RPMI7951 (cell line): Measurements from ENCODE around the gene VEGFA. TPM values are rescaled to one million over a fixed set of nuclear protein-coding genes. Genes with fewer than 3 reads are reported as not detected.

ENCODE experiments used
- DNase-seq: peaks from one replicate; pipeline ENCODE4 v3.0.0-alpha.2; 2012; ENCODE audit warnings: low read depth
- total RNA-seq: library from RNA; depleted of rRNA; stranded (reverse); fragments of >200 nt; shearing (Covaris generic); gene quantifications from 2 replicates; pipeline ENCODE4 v1.2.3, GENCODE V29; 2014

Gene VEGFA
- total RNA-seq, 1 experiment from 2014 or later: 108 TPM

GRCh38 chr6:43738877-43739641, 31.0 kb upstream of the VEGFA start:
- DNase-seq: no peak

DNA sequence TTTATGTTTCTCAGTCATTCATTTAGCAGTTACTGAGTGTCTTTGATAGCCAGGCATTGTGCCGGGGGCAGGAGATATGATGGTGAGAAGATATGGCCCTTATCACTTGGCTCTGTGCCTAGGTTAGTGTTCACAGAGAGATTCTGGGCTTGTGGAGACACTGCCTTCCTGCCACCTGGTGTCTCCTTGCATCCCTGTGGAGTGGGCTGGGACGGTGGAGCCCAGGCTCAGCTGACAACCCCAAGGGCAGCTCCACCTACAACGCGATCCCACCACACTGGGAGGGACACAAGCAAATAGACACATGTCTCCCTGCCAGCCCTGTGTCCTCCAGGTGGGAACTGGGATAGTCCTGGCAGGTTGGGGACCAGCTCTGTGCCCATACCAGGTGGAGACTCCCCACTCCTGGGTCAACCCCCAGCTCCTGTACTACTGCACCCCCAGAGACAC, 30.3 kb upstream of the VEGFA start:
- no peak for DNase-seq

DNA sequence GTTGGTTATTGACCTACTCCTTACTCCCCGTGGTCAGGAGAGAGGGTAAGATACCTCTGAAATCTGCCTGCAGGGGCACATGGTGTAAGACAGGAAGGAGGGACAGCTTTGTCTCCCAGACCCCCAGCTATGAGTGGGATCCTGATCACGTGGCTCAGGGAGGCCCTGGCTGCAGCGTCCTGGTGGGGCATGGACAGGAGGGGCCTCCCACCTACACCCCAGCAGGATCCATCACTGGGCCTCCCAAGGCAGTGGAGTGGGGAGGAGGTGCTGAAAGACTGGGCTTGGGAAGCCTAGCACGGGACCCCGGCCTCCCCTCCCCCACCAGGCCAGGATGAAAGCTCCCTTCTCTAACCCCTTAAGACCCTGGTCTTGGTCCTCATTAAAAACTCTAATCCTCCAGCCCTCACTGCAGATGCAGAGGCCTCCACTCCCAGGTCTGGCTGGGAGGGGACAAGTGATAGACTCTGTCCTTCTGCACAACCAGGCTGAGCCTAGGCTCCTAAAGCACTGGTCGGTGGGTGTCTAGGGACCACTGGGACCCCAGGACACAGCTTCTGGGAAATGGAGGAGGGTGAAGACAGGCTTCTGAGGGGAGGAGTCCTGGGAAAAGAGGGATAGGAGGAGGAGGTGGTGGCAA, 29.6 kb upstream of the VEGFA start:
- no peak for DNase-seq

- DNase-seq: no peak
Measured at GRCh38 chr6:43740961-43741764, 28.8 kb upstream of the VEGFA start.

DNA sequence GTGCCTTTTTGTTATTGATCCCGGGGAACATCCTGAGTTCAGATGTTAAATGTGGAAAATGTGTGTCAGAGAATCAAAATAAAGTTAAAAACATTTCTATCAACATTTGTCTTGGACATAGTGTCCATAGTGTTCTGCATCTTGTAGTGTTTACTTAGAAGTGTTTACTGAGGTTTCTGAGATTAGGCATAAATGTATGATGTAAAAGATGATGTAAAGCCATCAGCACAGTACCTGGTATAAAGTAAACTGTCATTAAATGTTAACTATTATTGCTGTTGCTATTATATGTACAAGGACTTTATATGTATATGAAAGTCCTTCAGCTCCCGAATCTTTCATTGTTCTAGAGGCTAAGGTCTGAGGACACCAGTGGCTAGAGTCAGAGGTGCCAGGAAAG, 28.2 kb upstream of the VEGFA start:
- no peak for DNase-seq

- no peak for DNase-seq
Measured at GRCh38 chr6:43742285-43742684, 27.7 kb upstream of the VEGFA start.

GRCh38 chr6:43742931-43743632, 26.9 kb upstream of the VEGFA start:
- DNase-seq: no peak

DNA sequence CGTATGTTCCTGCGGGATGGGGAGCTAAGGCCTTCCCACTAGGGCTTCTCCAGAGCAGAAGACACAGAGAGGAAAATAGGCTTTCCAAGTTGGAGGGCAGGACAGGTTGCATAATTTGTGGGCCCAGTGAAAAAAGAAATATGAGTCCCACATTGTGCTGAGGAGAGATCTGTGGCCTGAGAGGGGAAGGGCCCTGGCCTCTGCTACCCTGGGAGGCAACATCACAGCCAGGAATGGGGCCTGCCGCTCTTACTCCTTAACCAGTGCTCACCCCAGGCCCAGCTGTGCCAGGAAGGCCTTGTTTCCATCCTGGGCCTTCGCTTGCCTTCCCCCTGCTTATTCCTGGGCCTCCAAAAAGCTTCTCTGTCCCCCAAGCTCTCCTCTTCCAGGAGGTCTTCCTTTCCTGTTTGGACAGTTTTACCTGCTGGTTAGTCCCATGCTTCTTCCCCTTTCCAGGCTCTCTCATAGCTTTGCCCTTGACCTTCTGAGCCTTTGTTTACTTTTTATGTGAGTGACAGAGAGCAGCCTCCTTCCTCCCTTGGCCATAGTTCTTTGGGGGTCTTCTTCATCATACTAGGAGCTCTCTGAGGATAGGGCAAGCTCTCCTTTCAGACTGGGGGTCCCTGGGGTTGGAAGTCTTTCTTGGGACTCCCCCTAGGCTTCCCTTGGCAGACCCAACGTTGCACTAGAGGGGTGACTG, 26.2 kb upstream of the VEGFA start:
- no peak for DNase-seq

GRCh38 chr6:43744491-43744890, 25.5 kb upstream of the VEGFA start:
- no peak for DNase-seq

DNA sequence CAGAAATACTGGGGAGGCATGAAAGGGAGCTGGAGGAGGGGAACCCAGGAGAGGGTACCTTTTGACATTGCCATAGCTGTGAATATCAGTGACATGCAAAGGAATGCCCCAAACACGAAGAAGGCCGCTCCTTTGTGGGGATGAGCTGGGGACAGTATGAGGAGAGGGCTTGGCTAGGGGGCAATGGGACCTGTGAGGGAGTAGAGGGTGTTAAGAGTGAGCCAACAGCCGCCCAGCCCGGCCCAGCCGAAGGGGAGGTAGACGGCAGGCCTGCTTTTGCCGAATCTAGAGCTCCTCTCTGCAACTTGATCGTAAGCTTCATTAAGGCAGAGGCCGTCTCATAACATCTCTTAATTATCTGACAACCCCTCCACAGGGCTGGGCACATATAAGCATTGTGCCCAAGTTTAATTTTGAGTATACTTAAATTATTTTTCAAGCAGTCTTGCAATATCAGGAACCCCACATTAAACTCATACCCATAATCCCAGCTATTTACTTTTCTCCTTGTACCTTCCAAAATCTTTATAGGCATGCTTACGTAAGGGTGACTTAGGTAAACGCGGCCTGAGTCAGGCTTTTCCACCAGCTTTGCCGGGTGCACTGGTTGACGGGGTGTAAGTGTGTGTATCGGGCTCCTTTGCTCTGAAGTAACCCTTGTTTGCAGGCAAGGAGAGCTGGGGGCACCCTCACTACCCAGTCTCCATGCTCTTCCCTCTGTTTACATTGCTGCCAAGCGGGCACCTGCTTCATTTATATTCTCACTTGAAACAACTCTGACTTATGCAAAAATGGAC, 24.9 kb upstream of the VEGFA start:
- DNase-seq: no peak

DNA sequence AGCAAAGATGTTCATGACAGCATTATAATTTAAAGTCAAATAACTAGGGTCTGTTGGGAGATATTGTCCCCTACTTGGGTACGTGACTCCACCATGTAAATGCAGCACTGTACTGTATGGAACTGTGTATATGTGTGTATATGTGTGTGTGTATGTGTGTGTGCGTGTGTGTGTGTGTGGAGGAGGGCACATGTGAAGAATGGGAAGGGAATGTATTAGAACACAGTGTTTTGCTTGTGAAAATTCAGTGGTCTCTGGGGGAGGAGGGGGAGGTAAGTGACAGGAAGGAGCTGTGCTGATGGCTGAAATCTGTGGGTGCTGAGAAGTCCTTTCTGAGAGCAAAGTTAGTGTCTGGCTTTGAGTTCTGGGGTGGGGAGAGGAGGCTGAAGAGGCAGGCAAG, 23.9 kb upstream of the VEGFA start:
- DNase-seq: no peak

DNA sequence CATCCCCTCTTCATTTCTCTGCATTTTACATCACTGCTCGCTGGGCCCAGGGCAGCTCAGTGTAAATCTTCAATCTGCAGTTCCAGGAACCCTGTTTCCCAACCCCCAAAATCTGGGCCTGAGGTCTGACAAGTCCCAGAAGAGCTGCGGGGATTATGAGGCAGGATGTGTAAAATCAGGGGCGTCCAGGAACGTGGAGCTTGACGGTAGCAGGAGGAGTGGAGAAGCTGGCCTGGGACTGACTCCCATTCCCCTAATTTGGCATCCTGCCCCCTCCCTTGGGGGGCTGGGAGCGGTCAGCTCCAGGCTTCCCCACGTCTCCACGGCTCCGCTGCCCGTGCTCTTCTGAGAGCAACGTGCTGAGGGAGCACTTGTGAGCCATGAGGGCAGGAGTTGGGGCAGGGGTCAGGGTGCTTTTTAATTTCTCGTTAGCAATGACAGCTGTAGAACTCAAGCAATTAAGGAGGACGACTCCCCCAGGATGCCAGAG, 23.4 kb upstream of the VEGFA start:
- DNase-seq: no peak

GRCh38 chr6:43747784-43748183, 22.2 kb upstream of the VEGFA start:
- DNase-seq: no peak

GRCh38 chr6:43748765-43749164, 21.2 kb upstream of the VEGFA start:
- DNase-seq: no peak

DNA sequence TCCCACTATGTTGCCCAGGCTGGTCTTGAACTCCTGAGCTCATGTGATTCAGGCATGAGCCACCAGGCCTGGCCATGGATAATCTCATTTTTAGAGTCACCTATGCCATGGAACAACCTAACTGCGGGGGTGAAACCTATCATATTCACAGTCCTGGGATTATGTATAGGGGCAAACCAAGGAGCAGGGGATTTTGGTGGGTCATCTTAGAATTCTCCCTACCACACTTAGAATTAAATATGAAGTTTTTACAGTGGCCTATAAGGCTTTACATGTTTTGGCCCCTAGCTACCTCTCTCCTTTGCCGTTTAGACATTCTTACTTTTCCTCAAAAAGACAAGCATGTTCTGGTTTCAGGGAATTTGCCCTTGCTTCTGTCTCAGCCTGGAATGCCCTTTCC, 20.6 kb upstream of the VEGFA start:
- no peak for DNase-seq

DNA sequence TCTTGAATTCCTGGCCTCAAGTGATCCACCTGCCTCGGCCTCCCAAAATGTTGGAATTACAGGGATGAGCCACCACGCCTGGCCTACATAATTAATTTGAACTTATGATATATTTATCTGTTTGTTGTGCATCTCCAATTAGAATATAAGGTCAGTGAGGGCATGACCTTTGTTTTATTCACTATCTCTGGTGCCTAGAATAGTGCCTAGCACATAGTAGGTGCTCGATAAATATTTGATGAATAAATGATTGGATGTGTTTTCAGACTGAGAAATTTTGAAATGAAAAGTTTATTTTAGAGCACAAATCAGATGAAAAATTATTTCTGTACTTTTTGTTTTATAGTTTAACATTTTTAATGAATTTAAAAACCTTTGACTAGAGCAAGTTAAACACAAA, 19.4 kb upstream of the VEGFA start:
- DNase-seq: no peak

DNA sequence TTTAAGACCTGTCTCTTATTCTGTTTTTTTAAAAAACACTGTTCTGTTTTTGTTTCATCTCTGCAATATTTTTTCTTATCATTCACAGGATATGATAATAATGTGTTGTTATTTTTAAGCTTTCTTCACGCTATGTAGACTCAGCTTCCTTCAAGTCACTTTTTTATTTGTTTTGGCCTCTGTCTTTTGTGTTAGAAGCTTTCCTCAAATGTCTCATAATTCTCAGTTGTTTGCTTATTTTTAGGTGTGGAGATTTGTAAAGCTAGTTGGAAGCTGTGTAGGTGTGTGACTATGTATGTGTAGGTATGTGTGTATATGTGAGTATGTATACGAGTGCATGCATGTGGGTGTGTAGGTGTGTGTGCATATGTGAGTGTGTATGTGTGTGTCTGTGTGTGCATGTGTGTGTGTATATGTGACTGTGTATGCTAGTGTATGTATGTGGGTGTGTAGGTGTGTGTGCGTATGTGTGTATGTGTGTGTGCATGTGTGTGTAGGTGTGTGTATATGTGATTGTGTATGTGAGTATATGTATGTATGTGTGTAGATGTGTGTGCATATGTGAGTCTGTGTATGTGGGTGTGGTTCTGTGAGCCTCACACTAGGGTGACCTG, 16.3 kb upstream of the VEGFA start:
- DNase-seq: no peak

GRCh38 chr6:43757966-43758616, 11.9 kb upstream of the VEGFA start:
- DNase-seq: no peak

GRCh38 chr6:43758617-43759050, 11.4 kb upstream of the VEGFA start:
- no peak for DNase-seq
